SKM-1 treated with dmso at 0.1 percent for 144 hours (cell line): ENCODE data around the gene UHRF1.

ENCODE experiments used
- DNase-seq: peaks from one replicate; lab custom pipeline; 2025; ENCODE audit not compliant: unreplicated experiment; lab: John Stamatoyannopoulos, UW

UHRF1 gene

DNA sequence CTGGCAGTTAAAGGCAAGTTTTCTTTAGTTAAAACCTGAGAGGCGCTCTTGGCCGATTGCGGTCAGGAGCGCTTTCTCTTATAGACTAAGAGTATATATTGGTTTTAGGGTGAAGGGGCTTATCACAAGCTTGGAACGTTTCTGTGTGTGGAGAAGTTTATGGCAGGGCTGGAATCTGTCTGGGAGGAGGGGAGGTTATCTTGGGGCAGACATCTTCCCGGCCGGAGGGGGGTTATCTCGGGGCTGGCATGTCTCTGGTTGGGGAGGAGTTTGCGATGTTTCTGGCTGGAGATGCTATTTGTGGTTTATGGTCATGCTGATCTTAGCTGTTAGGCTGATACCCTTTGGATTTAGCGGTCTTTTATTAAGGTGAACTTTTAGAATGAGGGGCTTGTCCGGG is 78.0 kb downstream of the UHRF1 start:
- DNase-seq, result no peak

- no peak for DNase-seq
Observed at GRCh38 chr19:4987692-4988370, 78.5 kb downstream of the UHRF1 start.

DNA sequence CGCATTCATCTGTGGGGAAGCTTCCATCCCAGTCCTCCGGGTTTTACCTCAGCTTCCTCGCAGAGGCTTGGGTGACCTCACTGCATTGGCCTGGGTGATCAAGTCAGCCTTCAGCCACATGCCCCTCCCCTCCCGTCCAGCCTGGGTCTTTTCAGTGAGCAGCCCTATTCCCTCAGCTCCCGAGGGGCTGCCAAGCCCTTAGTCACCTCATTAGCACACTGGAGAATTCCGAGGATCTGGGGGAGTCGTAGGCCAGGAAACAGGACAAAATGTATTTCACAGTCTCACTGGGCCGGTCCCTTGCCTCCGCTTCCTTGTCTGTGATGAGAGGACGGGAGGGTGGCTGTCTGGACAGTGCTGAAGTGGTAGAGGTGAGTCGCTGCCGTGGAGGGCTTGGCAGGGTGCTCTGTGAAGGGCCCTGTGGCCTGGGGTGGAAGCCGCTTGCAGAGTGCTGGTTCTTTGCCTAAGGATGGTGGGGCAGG is 79.5 kb downstream of the UHRF1 start:
- no peak for DNase-seq

DNA sequence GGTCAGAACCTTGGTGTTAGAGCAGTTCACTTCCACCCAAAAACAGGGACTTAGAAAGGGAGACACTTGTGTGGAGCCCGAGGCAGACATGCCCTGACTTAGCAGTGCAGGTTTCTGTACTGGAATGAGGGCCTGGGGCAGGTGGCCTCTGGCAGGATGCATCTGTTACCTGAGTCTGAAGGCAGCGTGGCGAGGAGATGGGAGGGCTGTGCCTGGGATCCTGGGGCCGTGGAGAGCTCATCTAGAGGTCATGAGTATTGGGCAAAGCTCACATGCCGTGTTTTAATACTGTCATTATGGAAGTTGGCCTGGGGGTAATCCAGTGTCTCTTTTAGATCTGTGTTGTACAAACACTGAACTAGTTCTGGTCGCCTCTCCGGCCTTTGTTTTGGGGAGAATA is 81.0 kb downstream of the UHRF1 start:
- no peak for DNase-seq

GRCh38 chr19:4991538-4991937 is 82.2 kb downstream of the UHRF1 start:
- no peak for DNase-seq

DNA sequence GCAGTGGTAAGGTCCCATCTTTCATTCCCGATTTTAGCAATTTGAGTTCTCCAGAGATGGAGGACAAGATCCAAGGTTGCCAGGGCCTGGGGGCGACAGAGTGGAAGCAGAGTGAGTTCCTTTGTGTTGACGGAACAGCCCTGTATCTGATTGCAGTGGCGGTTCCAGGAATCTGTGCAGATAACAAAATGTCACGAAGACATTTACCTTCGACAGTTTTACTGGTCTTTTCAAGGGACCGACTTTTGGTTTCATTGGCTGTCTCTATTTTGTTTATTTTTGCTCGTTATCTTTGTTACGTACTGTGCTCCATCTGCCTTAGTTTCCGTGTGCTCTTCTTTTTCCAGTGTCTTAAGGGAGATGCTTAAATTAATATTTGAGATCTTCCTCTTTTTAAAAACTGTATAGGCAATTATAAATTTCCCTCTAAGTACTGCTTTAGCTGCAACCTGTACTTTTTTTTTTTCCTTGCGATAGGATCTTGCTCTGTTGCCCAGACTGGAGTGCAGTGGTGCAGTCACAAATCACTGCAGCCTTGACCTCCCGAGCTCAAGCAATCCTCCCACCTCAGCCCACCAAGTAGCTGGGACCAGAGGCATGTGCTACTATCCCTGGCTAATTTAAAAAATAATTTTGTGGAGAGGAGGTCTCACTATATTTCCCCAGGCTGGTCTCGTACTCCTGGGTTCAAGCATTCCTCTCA is 82.8 kb downstream of the UHRF1 start:
- DNase-seq, result no peak

DNA sequence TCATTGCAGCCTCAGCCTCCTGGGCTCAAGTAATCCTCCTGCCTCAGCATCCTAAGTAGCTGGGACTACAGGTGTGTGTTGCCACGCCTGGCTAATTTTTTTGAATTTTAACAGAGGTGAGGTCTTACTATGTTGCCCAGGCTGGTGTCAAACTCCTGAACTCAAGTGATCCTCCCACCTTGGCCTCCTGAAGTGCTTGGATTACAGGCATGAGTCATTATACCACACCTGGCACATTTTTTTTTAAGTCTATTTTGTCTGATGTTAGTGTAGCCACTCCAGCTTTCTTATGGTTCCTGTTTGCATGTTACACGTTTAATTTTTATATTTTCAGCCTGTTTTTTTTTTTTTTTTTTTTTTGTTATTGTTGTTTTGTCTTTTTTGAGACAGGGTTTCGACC is 84.4 kb downstream of the UHRF1 start:
- no peak for DNase-seq

GRCh38 chr19:4996701-4997100 is 87.4 kb downstream of the UHRF1 start:
- DNase-seq, result no peak

DNA sequence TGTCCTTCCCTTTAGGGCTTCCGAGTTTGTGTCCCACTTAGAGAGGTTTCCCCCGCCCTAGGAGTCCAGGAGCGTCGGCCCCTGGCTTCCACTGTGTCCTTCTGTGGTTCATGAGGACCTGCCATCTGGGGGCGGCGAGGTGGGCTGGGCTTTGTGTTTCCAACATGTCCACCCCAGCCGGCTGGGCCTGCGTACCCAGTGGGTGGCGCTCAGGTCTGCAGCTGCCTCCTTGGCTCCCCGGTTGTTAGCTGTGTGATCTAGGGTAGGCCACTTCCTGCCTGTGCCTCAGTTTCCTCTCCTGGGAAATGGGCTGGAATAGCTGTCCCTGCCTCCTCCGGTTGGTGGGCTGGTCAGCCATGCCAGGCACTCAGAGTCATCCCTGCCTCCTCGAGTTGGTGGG is 88.0 kb downstream of the UHRF1 start:
- DNase-seq, result no peak

GRCh38 chr19:5000120-5000611 is 90.9 kb downstream of the UHRF1 start:
- DNase-seq, result no peak

GRCh38 chr19:5001615-5002014 is 92.3 kb downstream of the UHRF1 start:
- DNase-seq, result peak; percentile 30

DNA sequence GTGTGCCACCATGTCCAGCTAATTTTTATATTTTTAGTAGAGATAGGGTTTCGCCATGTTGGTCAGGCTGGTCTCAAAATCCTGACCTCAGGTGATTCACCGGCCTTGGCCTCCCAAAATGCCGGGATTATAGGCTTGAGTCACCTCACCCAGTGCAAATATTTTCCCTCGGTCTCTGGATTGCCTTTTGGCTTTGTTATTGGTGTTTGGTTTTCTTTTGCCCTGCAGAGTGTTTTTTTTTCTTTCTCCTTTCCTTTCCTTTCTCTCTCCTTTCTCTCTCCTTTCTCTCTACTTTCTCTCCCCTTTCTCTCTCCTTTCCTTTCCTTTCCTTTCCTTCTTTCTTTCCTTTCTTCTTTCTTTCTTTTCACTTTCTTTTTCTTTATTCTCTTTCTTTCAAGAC is 92.8 kb downstream of the UHRF1 start:
- no peak for DNase-seq

GRCh38 chr19:5003781-5004180 is 94.5 kb downstream of the UHRF1 start:
- no peak for DNase-seq

GRCh38 chr19:5005096-5005495 is 95.8 kb downstream of the UHRF1 start:
- no peak for DNase-seq

DNA sequence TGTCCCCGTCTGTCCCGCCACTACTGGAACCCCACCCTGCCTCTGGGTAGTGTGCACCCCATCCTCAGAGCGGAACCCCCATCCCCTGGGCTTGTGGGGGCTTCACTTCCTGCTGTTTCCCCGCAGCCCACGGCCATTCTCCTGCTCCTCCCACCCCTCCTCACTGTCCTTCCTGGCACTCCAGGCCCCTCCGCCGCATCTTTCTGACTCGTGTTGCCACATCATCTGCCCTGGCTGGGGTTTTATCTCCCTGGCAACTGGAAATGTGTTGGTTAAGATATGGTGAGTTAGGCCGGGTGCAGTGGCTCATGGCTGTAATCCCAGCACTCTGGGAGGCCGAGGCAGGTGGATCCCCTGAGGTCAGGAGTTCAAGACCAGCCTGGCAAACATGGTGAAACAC is 96.9 kb downstream of the UHRF1 start:
- no peak for DNase-seq

- no peak for DNase-seq
Observed at GRCh38 chr19:5006821-5007220, 97.5 kb downstream of the UHRF1 start.
